ENCODE measurements around the gene EXD2. TPM values are rescaled to one million over a fixed set of nuclear protein-coding genes. Genes with fewer than 3 reads are reported as not detected.

EXD2 gene
- total and polyA plus RNA-seq, 2 experiments from 2014 or later = 10.3 to 23.3 TPM

DNA sequence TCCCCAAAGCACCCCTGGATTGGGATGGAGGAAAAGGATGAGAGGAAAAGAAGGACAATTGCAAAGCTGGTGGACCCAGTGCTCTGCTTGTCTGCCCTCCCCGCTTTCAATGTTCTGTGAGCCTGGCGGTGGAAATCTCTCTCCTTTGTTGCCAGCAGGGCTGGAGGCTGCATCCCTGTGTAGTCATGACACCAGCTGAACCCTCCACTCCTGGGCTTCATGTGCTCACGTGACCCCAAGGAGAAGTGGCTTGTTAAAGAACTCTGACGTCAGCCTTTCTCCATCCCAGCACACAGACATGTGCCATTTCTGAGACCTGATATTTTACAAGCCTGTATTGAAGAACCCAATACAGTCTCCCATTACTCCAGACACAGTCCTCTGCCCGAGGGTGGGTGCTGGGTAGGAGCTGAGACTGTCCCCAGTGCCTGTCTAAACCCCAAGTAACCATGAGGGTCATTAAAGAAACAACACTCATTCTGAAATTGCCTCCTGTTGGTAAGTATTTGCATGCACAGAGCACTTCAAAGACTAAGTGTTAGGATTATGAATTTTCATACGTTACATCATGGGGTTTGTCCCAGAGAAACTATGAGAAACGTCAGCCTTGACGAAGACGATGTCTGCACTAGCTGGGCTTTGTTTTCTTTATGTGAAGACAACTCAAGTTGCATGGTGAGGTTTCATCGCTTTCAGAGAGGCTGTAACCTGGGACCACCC is 90.3 kb downstream of the EXD2 start:
- H3K4me1 Mint-ChIP-seq = no peaks in the 10 kb centered on the region
- DNase-seq (ENCODE audit: low spot score) = no peak

DNA sequence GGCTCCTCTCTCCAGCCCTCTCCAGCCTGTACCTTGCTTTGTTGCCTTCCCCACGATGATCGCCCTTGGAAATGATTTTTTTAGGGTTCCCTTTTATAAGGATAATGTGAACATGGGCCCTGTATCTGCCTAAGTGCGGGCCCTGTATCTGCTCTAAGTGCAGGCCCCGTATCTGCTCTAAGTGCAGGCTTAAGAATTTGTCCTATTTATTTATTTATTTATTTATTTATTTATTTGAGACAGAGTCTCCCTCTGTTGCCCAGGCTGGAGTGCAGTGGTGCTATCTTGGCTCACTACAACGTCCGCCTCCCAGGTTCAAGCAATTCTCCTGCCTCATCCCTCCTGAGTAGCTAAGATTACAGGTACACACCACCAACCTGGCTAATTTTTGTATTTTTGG is 91.2 kb downstream of the EXD2 start:
- Histone ChIP-seq H3K4me2 (no peak overlapping the region), H3K9me2 (ENCODE audit: insufficient read depth) (no peaks in the 10 kb centered on the region), H3K4me3 (no peak overlapping the region), H3F3A (replicated peaks; ENCODE audit: low read depth) (no peaks in the 10 kb centered on the region), H2AFZ (no peak overlapping the region), H3K4me1 (ENCODE audit: insufficient read depth) (no peaks in the 10 kb centered on the region), H3K27me3 (ENCODE audit: insufficient read depth) (no peaks in the 10 kb centered on the region), H4K20me1 (replicated peaks; ENCODE audit: insufficient read depth) (no peaks in the 10 kb centered on the region), H3K36me3 (ENCODE audit: insufficient read depth) (no peaks in the 10 kb centered on the region), H3K79me2 (replicated peaks; ENCODE audit: insufficient read depth) (no peaks in the 10 kb centered on the region), H3K27ac (ENCODE audit: low read depth) (no peak overlapping the region)
- no peaks in the 10 kb centered on the region for H3K9me3 Mint-ChIP-seq
- ATAC-seq (no peak), DNase-seq (ENCODE audit: low spot score) (no peak)
- peaks cover 2% of the 10 kb centered on the region for H3K27me3 Mint-ChIP-seq (ENCODE audit: insufficient read depth, low read depth, poor library complexity)
- H3K4me3 Mint-ChIP-seq = no peak overlapping the region
- no peak overlapping the region for H3K27ac Mint-ChIP-seq
- peaks cover 1% of the 10 kb centered on the region; the same call in 1 of the 3 replicates for H3K4me1 Mint-ChIP-seq
- no peaks in the 10 kb centered on the region for H3K36me3 Mint-ChIP-seq (ENCODE audit: low read depth)
- TF ChIP-seq STAT1 (IDR thresholded peaks at IDR 0.05; ENCODE audit: unreplicated experiment) (no peak), ZNF114 (CRISPR knock-in tag; IDR thresholded peaks at IDR 0.05) (no peak), POLR2AphosphoS5 (IDR thresholded peaks at IDR 0.05; ENCODE audit: low read depth) (no peak), JUNB (IDR thresholded peaks at IDR 0.05; ENCODE audit: unreplicated experiment) (no peak), CREB1 (CRISPR knock-in tag; IDR thresholded peaks at IDR 0.05; ENCODE audit: low read depth) (no peak), ZNF331 (CRISPR knock-in tag; IDR thresholded peaks at IDR 0.05; ENCODE audit: low read depth) (no peak), EZH2phosphoT487 (IDR thresholded peaks at IDR 0.05; ENCODE audit: unreplicated experiment) (no peak), NANOG (IDR thresholded peaks at IDR 0.05; ENCODE audit: borderline replicate concordance) (no peak), EZH2 (IDR thresholded peaks at IDR 0.05; ENCODE audit: low read depth, unreplicated experiment) (no peak)
- TF ChIP-seq, protein P1, sequence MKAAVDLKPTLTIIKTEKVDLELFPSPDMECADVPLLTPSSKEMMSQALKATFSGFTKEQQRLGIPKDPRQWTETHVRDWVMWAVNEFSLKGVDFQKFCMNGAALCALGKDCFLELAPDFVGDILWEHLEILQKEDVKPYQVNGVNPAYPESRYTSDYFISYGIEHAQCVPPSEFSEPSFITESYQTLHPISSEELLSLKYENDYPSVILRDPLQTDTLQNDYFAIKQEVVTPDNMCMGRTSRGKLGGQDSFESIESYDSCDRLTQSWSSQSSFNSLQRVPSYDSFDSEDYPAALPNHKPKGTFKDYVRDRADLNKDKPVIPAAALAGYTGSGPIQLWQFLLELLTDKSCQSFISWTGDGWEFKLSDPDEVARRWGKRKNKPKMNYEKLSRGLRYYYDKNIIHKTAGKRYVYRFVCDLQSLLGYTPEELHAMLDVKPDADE (IDR thresholded peaks at IDR 0.05) = no peak
- TF ChIP-seq, protein P2, sequence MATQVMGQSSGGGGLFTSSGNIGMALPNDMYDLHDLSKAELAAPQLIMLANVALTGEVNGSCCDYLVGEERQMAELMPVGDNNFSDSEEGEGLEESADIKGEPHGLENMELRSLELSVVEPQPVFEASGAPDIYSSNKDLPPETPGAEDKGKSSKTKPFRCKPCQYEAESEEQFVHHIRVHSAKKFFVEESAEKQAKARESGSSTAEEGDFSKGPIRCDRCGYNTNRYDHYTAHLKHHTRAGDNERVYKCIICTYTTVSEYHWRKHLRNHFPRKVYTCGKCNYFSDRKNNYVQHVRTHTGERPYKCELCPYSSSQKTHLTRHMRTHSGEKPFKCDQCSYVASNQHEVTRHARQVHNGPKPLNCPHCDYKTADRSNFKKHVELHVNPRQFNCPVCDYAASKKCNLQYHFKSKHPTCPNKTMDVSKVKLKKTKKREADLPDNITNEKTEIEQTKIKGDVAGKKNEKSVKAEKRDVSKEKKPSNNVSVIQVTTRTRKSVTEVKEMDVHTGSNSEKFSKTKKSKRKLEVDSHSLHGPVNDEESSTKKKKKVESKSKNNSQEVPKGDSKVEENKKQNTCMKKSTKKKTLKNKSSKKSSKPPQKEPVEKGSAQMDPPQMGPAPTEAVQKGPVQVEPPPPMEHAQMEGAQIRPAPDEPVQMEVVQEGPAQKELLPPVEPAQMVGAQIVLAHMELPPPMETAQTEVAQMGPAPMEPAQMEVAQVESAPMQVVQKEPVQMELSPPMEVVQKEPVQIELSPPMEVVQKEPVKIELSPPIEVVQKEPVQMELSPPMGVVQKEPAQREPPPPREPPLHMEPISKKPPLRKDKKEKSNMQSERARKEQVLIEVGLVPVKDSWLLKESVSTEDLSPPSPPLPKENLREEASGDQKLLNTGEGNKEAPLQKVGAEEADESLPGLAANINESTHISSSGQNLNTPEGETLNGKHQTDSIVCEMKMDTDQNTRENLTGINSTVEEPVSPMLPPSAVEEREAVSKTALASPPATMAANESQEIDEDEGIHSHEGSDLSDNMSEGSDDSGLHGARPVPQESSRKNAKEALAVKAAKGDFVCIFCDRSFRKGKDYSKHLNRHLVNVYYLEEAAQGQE (IDR thresholded peaks at IDR 0.05; ENCODE audit: unreplicated experiment) = no peak

More for the DNA sequence above, 90.3 kb downstream of the EXD2 start:
- TF ChIP-seq, protein P1 (IDR thresholded peaks at IDR 0.05) = no peak
- TF ChIP-seq CREB1 (CRISPR knock-in tag; IDR thresholded peaks at IDR 0.05; ENCODE audit: low read depth) (no peak), POLR2AphosphoS5 (IDR thresholded peaks at IDR 0.05; ENCODE audit: low read depth) (no peak), EZH2 (IDR thresholded peaks at IDR 0.05; ENCODE audit: low read depth, unreplicated experiment) (no peak), JUNB (IDR thresholded peaks at IDR 0.05; ENCODE audit: unreplicated experiment) (no peak), EZH2phosphoT487 (IDR thresholded peaks at IDR 0.05; ENCODE audit: unreplicated experiment) (no peak), ZNF114 (CRISPR knock-in tag; IDR thresholded peaks at IDR 0.05) (no peak)
- TF ChIP-seq, protein P3, sequence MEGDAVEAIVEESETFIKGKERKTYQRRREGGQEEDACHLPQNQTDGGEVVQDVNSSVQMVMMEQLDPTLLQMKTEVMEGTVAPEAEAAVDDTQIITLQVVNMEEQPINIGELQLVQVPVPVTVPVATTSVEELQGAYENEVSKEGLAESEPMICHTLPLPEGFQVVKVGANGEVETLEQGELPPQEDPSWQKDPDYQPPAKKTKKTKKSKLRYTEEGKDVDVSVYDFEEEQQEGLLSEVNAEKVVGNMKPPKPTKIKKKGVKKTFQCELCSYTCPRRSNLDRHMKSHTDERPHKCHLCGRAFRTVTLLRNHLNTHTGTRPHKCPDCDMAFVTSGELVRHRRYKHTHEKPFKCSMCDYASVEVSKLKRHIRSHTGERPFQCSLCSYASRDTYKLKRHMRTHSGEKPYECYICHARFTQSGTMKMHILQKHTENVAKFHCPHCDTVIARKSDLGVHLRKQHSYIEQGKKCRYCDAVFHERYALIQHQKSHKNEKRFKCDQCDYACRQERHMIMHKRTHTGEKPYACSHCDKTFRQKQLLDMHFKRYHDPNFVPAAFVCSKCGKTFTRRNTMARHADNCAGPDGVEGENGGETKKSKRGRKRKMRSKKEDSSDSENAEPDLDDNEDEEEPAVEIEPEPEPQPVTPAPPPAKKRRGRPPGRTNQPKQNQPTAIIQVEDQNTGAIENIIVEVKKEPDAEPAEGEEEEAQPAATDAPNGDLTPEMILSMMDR (conservative IDR thresholded peaks at IDR 0.05; ENCODE audit: low read depth in 2 of 2) = no peak
- H3K27ac Mint-ChIP-seq = no peak overlapping the region
- no peaks in the 10 kb centered on the region for H3K36me3 Mint-ChIP-seq (ENCODE audit: low read depth)
- Histone ChIP-seq H3K4me3 (no peak overlapping the region), H3K36me3 (ENCODE audit: insufficient read depth) (no peaks in the 10 kb centered on the region), H3F3A (replicated peaks; ENCODE audit: low read depth) (no peaks in the 10 kb centered on the region), H4K20me1 (replicated peaks; ENCODE audit: insufficient read depth) (no peaks in the 10 kb centered on the region), H3K4me2 (no peak overlapping the region), H3K27me3 (ENCODE audit: insufficient read depth) (no peaks in the 10 kb centered on the region), H2AFZ (no peak overlapping the region), H3K9me2 (ENCODE audit: insufficient read depth) (no peaks in the 10 kb centered on the region), H3K4me1 (ENCODE audit: insufficient read depth) (no peaks in the 10 kb centered on the region), H3K79me2 (replicated peaks; ENCODE audit: insufficient read depth) (no peaks in the 10 kb centered on the region), H3K27ac (ENCODE audit: low read depth) (no peak overlapping the region)
- H3K27me3 Mint-ChIP-seq (ENCODE audit: insufficient read depth, low read depth, poor library complexity) = peaks cover 2% of the 10 kb centered on the region
- ATAC-seq = no peak
- H3K4me3 Mint-ChIP-seq = no peak overlapping the region
- no peaks in the 10 kb centered on the region for H3K9me3 Mint-ChIP-seq

All from GM23338 (cell line).